ENCODE results near the gene CCL28.
"Not testable (repeated sequence)": the region's sequence is repeated elsewhere in the genome, so short reads cannot be mapped to it uniquely, and the experiment has no call there.

CCL28 gene

DNA sequence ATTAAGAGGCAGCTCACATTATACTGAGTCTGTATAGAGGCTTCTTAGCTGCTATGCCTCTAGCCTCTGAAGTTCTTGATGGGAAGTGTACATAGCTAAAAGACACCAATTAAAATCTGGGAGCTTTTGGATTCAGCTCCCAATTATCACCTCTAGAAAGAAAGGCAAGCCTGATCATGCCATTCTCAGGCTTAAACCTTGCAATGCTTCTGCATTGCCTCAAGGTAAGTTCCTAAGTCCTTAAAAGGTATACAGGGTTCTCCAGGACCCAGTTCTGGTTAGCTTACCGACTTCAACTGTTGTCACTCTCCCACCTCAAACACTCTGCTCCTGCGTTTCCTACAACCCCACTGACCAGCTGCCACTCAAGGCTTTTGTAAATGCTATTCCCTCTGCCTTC lies 17.5 kb upstream of the CCL28 start:
- H3K4me3 ChIP-seq (ENCODE audit: low read depth, low read length): no peak overlapping the region
- TF ChIP-seq CTCF (IDR thresholded peaks at IDR 0.05; ENCODE audit: borderline replicate concordance, insufficient read depth, low read depth, low read length): no peak

GRCh38 chr5:43429016-43429415 lies 16.8 kb upstream of the CCL28 start:
- H3K4me3 ChIP-seq (ENCODE audit: low read depth, low read length): no peak overlapping the region
- no peak for TF ChIP-seq CTCF (IDR thresholded peaks at IDR 0.05; ENCODE audit: borderline replicate concordance, insufficient read depth, low read depth, low read length)

GRCh38 chr5:43427306-43427705 lies 15.1 kb upstream of the CCL28 start:
- no peak for TF ChIP-seq CTCF (IDR thresholded peaks at IDR 0.05; ENCODE audit: borderline replicate concordance, insufficient read depth, low read depth, low read length)
- no peak overlapping the region for H3K4me3 ChIP-seq (ENCODE audit: low read depth, low read length)

DNA sequence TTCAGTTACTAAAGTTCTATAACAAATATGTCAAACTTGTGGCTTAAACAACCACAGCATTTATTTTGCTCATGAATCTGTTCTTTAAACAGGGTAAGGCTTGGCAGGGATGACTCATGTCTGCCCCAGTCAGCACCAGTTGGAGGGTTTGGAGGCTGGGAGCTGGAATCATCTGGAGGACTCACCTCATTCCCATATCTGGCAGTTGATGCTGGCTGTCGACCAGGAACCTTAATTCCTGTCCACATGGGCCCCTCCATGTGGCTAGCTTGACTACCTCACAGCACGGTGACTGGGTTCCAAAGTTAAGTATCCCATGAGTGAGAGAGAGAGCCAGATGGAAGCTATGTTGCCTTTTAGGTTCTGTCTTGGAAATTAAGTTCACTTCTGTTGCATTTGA lies 13.8 kb upstream of the CCL28 start:
- TF ChIP-seq CTCF (IDR thresholded peaks at IDR 0.05; ENCODE audit: borderline replicate concordance, insufficient read depth, low read depth, low read length): no peak

GRCh38 chr5:43423086-43423485 lies 10.9 kb upstream of the CCL28 start:
- H3K4me3 ChIP-seq (ENCODE audit: low read depth, low read length): not testable (repeated sequence)

More for the DNA sequence above, 13.8 kb upstream of the CCL28 start:
- H3K4me3 ChIP-seq (ENCODE audit: low read depth, low read length): no peak overlapping the region

DNA sequence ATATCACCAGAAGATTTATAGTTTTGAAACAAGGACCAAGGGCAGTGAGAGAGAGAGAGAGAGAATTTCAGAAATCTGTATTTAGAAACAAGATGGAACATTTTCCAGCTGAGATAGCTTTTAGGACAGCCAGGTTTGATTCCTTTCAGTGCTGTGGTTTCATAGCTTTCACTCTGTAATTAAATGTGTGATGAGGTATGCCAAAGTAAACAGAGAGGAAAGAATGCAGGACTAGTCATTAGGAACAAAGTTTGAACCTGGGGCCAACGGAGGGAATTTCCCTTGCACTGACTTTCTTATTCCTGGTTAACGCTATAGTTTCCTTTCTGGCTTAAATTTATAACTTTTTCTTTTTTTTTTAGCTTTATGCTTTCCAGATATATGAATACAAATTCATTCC lies 10.0 kb upstream of the CCL28 start:
- no peak for TF ChIP-seq CTCF (IDR thresholded peaks at IDR 0.05; ENCODE audit: borderline replicate concordance, insufficient read depth, low read depth, low read length)
- H3K4me3 ChIP-seq (ENCODE audit: low read depth, low read length): no peak overlapping the region

- no peak overlapping the region for H3K4me3 ChIP-seq (ENCODE audit: low read depth, low read length)
- no peak for TF ChIP-seq CTCF (IDR thresholded peaks at IDR 0.05; ENCODE audit: borderline replicate concordance, insufficient read depth, low read depth, low read length)
Measured at GRCh38 chr5:43421450-43422133, 9.4 kb upstream of the CCL28 start.
